Transverse colon (tissue), 4 donors: ENCODE results near the gene IDUA.

ENCODE experiments used
- EP300 ChIP-seq: sonication (generic); formaldehyde crosslinking; IDR thresholded peaks from one replicate; pipeline ENCODE4 v1.6.1; 2017; ENCODE audit warnings: antibody characterized with exemption, low read depth
- POLR2A ChIP-seq: fragments of 450-650 bp; IDR thresholded peaks from one replicate; pipeline ENCODE4 v1.6.1; 2016; ENCODE audit warnings: antibody characterized with exemption, mild to moderate bottlenecking, moderate library complexity
- POLR2AphosphoS5 ChIP-seq, 3 donors: sonication (generic); formaldehyde crosslinking; IDR thresholded peaks; one replicate each; pipeline ENCODE4 v1.6.1; 2016; ENCODE audit warnings: antibody characterized with exemption in 3 of 3
- TF ChIP-seq, protein P1 (sequence below), 5 experiments: fragments of 200-600 bp in 3 of 5; fragments of 450-650 bp in 2 of 5; sonication (generic) in 3 of 5; IDR thresholded peaks; 1 replicate in 2 of 5; 2 replicates in 3 of 5; pipeline ENCODE4 v1.5.1; 2016 to 2017; ENCODE audit warnings: antibody characterized with exemption in 5 of 5, inconsistent platforms in 3 of 5, mild to moderate bottlenecking in 2 of 5, moderate library complexity in 1 of 5

DNA sequence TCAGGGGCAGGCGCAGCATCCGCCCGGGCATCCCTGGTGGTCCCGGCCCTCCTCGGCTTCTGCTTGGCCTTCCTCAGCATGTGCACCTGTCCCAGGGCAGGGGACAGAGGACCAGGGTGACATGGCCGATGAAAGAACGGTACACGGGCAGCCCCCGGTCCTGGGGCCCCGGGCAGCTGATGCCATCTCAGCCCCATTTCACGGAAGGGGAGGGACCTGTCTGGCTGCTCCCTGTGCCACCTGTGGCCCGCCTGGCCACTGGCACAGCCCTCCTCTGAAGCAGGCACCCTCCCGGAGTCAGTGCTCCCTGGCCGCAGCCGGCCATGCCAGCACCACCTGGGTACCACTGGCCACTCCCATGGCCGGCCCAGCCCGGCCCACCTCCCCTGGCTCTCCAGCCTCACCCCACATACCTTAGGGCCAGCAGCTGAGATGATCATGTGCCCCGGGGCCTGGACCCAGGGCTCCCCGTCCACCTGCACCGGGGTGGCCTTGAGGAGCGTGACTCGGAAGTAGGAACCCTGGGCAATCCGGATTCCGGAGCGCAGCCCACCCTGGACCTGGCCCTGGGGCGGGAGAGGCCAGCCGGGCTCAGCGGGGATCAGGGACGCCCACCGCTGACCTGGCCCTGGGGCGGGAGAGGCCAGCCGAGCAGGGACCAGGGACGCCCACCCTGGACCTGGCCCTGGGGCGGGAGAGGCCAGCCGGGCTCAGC, 26.1 kb upstream of the IDUA start:
- TF ChIP-seq, protein P1, sequence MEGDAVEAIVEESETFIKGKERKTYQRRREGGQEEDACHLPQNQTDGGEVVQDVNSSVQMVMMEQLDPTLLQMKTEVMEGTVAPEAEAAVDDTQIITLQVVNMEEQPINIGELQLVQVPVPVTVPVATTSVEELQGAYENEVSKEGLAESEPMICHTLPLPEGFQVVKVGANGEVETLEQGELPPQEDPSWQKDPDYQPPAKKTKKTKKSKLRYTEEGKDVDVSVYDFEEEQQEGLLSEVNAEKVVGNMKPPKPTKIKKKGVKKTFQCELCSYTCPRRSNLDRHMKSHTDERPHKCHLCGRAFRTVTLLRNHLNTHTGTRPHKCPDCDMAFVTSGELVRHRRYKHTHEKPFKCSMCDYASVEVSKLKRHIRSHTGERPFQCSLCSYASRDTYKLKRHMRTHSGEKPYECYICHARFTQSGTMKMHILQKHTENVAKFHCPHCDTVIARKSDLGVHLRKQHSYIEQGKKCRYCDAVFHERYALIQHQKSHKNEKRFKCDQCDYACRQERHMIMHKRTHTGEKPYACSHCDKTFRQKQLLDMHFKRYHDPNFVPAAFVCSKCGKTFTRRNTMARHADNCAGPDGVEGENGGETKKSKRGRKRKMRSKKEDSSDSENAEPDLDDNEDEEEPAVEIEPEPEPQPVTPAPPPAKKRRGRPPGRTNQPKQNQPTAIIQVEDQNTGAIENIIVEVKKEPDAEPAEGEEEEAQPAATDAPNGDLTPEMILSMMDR (IDR thresholded peaks at IDR 0.05): no peak
- TF ChIP-seq POLR2A: no peak
- no peak for TF ChIP-seq POLR2AphosphoS5 (IDR thresholded peaks at IDR 0.05)
- no peak for TF ChIP-seq EP300
